ENCODE data around the gene CPS1. TPM values are rescaled to one million over a fixed set of nuclear protein-coding genes. Genes with fewer than 3 reads are reported as not detected.

The CPS1 gene
- total RNA-seq, 4 donors from 2014 or later = 2.3 to 9.5 (median 2.9) TPM

DNA sequence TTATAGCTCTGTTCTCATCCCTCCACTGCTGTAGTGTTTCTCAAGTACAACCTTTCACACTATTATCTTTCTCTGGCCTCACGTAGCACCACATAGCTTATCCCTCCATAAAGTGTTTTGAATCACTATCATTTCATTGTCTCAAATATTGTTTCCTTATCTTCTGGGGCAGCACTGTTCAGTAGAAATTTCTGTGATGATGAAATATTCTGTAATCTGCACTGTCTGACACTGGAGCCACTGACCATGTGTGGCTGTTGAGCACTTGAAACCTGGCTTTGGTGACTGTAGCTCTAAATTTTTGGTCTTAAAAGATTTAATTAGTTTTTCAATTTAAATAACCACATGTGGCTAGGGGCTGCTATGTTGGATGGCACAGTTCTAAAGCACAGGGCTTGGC lies 78.9 kb downstream of the CPS1 start:
- TF ChIP-seq, protein P1, sequence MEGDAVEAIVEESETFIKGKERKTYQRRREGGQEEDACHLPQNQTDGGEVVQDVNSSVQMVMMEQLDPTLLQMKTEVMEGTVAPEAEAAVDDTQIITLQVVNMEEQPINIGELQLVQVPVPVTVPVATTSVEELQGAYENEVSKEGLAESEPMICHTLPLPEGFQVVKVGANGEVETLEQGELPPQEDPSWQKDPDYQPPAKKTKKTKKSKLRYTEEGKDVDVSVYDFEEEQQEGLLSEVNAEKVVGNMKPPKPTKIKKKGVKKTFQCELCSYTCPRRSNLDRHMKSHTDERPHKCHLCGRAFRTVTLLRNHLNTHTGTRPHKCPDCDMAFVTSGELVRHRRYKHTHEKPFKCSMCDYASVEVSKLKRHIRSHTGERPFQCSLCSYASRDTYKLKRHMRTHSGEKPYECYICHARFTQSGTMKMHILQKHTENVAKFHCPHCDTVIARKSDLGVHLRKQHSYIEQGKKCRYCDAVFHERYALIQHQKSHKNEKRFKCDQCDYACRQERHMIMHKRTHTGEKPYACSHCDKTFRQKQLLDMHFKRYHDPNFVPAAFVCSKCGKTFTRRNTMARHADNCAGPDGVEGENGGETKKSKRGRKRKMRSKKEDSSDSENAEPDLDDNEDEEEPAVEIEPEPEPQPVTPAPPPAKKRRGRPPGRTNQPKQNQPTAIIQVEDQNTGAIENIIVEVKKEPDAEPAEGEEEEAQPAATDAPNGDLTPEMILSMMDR (IDR thresholded peaks at IDR 0.05) = no peak
- no peak for DNase-seq (ENCODE audit: low spot score)
- ATAC-seq (ENCODE audit: low FRiP score) = no peak

DNA sequence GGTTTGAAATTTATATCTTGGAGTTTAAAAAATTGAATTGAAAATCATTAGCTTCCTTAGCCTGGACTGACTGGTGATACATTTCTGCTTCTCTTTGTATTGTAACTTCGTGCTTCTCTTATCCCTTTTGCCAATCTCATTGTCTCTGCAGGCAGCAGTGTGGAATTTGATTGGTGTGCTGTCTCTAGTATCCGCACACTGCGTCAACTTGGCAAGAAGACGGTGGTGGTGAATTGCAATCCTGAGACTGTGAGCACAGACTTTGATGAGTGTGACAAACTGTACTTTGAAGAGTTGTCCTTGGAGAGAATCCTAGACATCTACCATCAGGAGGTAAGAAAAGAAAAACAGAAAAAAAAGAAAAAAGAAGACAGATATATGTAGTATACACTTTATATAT lies 85.9 kb downstream of the CPS1 start:
- no peak for DNase-seq (ENCODE audit: low spot score)
- no peak for ATAC-seq (ENCODE audit: low FRiP score)
- TF ChIP-seq, protein P1 (IDR thresholded peaks at IDR 0.05) = no peak

DNA sequence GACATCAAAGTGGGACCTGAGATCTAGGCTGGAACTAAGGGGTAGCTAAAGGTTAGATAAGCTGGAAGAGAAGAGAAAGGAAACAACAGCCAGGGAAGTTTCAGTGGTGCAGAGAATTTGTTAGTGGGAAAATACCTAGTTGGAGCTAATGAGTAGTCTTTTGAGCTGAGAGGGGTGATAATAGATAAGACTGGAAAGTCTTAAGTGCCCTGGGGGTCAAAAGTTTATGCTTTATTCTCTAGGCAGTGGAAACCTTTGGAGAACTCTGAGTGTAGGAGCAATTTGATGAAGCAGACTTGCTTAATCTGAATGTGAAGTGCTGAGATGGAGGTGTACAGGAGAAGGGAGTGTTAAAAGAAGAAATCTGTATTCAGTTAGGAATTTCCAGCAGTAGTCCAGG lies 90.8 kb downstream of the CPS1 start:
- ATAC-seq (ENCODE audit: low FRiP score) (no peak), DNase-seq (ENCODE audit: low spot score) (no peak)
- TF ChIP-seq, protein P1 (IDR thresholded peaks at IDR 0.05) = no peak

DNA sequence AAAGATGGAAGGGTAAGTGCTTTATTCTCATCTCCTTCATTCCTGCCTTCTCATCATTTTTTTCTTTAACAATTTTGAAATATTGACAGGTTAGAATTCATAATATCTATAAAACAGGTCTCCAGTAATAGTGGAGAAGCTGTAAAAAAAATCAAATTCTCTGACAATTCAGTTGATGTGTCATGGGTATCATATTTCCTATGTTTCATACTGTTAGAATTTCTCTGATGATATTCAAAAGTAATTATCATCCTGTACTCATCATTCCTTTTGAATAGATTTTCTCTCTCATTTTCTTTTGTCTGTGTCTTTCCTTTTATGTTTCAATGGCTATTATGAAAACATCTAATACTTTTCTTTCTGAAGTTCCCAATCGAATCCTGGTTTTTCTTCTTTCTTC lies 97.7 kb downstream of the CPS1 start:
- DNase-seq (ENCODE audit: low spot score) (no peak), ATAC-seq (ENCODE audit: low FRiP score) (no peak)
- TF ChIP-seq, protein P1 (IDR thresholded peaks at IDR 0.05) = no peak

DNA sequence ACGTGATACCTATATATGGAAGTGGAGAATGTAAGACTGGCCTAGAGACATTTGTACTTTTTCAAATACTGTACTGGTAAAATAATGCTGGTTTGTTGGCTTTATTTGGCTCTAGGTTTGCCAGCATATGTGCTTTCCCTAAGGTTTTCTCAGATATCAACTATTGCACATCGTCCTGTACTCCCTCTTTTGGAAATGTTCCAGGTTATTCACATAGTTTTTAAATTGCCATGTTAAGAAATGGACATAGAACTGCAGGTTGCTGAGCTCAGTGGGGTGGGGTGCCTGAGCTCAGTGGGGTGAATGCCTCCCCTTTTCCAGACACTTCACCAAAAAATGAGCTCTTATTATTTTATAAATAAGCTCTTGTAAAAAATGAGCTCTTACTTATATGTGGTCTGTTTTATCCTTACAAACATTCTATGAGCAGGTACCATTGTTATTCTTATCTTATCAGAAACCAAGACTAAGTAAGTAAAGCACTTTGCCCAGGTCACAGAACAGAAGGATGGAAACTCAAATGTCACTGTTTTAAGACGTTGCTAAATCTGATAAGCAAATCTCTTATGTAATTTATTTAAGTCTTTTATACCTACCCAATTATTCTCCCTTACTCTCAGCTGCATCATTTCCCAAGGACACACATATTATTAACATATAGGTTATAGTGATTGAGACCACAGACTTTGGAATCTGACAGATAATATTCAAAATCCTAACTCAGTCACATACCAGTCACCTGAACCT lies 99.0 kb downstream of the CPS1 start:
- peak; percentile 76 for ATAC-seq (ENCODE audit: low FRiP score)
- TF ChIP-seq, protein P1 (IDR thresholded peaks at IDR 0.05) = no peak
- no peak for DNase-seq (ENCODE audit: low spot score)

DNA sequence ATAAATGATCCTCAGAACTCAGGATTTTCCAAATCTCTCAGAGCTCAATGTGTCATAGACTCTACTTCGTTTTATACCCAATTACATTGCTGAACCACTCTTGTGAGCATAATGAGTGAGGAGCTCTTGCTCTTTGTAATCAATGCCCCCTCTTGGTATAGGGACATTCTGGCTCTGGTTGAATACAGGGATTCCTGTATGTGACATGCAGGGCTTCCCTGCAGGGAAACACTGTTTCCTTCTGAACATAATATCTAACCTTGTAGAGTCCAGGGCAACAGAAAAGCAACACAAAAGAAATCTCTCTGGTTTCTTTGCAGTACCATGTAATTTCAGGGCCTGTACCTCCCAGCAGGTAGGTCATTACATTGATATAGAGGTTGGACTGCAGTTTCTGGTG lies 101.5 kb downstream of the CPS1 start:
- DNase-seq (ENCODE audit: low spot score) = no peak
- TF ChIP-seq, protein P1 (IDR thresholded peaks at IDR 0.05) = no peak
- no peak for ATAC-seq (ENCODE audit: low FRiP score)

DNA sequence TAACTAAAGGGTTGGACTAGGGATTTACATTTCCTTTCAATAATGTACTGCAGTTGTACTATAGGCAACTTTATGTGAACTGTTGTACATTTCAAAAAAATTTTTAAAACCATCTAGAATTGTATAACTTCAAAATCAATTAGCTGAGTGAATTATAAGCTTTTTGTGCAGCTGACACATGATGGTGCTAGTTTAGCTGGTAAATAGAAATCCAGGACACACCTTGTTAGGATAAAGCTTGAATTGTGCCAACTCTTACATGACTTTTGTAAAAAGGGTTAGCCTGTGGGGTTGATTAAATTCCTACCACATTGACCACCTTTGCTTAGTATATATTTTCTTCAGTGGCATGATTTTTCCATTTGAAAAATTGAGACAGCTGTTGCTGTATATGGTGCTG lies 104.4 kb downstream of the CPS1 start:
- DNase-seq (ENCODE audit: low spot score) (no peak), ATAC-seq (ENCODE audit: low FRiP score) (no peak)
- TF ChIP-seq, protein P1 (IDR thresholded peaks at IDR 0.05) = no peak

All from omental fat pad (tissue), 4 donors.